SK-N-SH treated with all-trans-retinoic acid at 6 μM for 48 hours (cell line): ENCODE results near the gene CTDSP2.

ENCODE experiments used
- GLIS3 ChIP-seq: fragments of 250-450 bp; sonication (Bioruptor Pico); IDR thresholded peaks from 2 replicates; pipeline ENCODE4 v1.5.0; 2020; ENCODE audit warnings: mild to moderate bottlenecking, moderate library complexity
- PPARA ChIP-seq: fragments of 250-450 bp; sonication (Bioruptor Pico); IDR thresholded peaks from 2 replicates; pipeline ENCODE4 v1.5.0; 2020; ENCODE audit warnings: mild to moderate bottlenecking, borderline replicate concordance
- RARB ChIP-seq: fragments of 250-450 bp; sonication (Bioruptor Pico); IDR thresholded peaks from 2 replicates; pipeline ENCODE4 v1.8.0; 2021; ENCODE audit warnings: mild to moderate bottlenecking, moderate library complexity
- TCF4 ChIP-seq: fragments of 250-450 bp; sonication (Bioruptor Pico); IDR thresholded peaks from 2 replicates; pipeline ENCODE4 v1.8.0; 2021; ENCODE audit warnings: mild to moderate bottlenecking, moderate library complexity, borderline replicate concordance
- ZC3H10 ChIP-seq: fragments of 250-450 bp; sonication (Bioruptor Pico); IDR thresholded peaks from 2 replicates; pipeline ENCODE4 v1.5.1; 2021; ENCODE audit warnings: mild to moderate bottlenecking, moderate library complexity
- ZFP3 ChIP-seq: fragments of 250-450 bp; sonication (Bioruptor Pico); IDR thresholded peaks from 2 replicates; pipeline ENCODE4 v1.5.0; 2020; ENCODE audit warnings: mild to moderate bottlenecking, moderate library complexity
- ZFP30 ChIP-seq: fragments of 450-650 bp; formaldehyde crosslinking; IDR thresholded peaks from 2 replicates; pipeline ENCODE4 v1.5.0; 2022; ENCODE audit warnings: mild to moderate bottlenecking, moderate library complexity
- ZNF70 ChIP-seq: fragments of 450-650 bp; formaldehyde crosslinking; IDR thresholded peaks from 2 replicates; pipeline ENCODE4 v1.5.0; 2020; ENCODE audit warnings: mild to moderate bottlenecking, moderate library complexity
- TF ChIP-seq, protein P1 (sequence below): fragments of 250-450 bp; sonication (Bioruptor Pico); IDR thresholded peaks from 2 replicates; pipeline ENCODE4 v1.8.0; 2020; ENCODE audit warnings: mild to moderate bottlenecking, moderate library complexity, borderline replicate concordance
- TF ChIP-seq, protein P2 (sequence below): fragments of 250-450 bp; sonication (Bioruptor Pico); IDR thresholded peaks from 2 replicates; pipeline ENCODE4 v1.5.1; 2021; ENCODE audit warnings: mild to moderate bottlenecking, moderate library complexity
- TF ChIP-seq, protein P3 (sequence below): fragments of 250-450 bp; sonication (Bioruptor Pico); IDR thresholded peaks from 2 replicates; pipeline ENCODE4 v1.5.1; 2020; ENCODE audit warnings: low read depth, mild to moderate bottlenecking, moderate library complexity

DNA sequence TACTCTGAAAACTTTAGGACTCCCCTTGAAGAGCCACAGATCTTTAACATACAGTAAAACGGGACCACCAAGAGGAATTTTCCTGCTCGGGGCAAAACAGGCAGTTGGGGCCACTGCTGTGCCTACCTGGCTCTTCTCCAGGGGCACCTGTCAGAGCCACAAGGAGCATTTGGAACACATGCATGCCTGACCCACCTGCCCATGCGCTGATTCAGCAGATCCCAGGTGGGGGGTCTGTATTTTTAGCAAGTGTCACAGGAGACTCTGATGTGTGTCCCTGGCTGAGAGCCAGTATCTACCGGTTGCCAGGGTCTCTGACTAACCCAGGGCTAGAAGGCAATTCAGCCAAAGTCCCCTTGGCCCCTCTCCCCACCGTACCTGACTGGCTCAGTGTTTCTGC, 6.5 kb downstream of the CTDSP2 start:
- TF ChIP-seq ZNF70 (CRISPR knock-in tag) (no peak), ZFP3 (CRISPR knock-in tag) (no peak), RARB (CRISPR knock-in tag) (no peak), ZC3H10 (CRISPR knock-in tag) (no peak), PPARA (no peak), GLIS3 (no peak), ZFP30 (CRISPR knock-in tag) (no peak), TCF4 (no peak)
- TF ChIP-seq, protein P1, sequence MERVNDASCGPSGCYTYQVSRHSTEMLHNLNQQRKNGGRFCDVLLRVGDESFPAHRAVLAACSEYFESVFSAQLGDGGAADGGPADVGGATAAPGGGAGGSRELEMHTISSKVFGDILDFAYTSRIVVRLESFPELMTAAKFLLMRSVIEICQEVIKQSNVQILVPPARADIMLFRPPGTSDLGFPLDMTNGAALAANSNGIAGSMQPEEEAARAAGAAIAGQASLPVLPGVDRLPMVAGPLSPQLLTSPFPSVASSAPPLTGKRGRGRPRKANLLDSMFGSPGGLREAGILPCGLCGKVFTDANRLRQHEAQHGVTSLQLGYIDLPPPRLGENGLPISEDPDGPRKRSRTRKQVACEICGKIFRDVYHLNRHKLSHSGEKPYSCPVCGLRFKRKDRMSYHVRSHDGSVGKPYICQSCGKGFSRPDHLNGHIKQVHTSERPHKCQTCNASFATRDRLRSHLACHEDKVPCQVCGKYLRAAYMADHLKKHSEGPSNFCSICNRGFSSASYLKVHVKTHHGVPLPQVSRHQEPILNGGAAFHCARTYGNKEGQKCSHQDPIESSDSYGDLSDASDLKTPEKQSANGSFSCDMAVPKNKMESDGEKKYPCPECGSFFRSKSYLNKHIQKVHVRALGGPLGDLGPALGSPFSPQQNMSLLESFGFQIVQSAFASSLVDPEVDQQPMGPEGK (CRISPR knock-in tag): no peak
- TF ChIP-seq, protein P2, sequence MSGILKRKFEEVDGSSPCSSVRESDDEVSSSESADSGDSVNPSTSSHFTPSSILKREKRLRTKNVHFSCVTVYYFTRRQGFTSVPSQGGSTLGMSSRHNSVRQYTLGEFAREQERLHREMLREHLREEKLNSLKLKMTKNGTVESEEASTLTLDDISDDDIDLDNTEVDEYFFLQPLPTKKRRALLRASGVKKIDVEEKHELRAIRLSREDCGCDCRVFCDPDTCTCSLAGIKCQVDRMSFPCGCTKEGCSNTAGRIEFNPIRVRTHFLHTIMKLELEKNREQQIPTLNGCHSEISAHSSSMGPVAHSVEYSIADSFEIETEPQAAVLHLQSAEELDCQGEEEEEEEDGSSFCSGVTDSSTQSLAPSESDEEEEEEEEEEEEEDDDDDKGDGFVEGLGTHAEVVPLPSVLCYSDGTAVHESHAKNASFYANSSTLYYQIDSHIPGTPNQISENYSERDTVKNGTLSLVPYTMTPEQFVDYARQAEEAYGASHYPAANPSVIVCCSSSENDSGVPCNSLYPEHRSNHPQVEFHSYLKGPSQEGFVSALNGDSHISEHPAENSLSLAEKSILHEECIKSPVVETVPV (CRISPR knock-in tag): no peak
- TF ChIP-seq, protein P3, sequence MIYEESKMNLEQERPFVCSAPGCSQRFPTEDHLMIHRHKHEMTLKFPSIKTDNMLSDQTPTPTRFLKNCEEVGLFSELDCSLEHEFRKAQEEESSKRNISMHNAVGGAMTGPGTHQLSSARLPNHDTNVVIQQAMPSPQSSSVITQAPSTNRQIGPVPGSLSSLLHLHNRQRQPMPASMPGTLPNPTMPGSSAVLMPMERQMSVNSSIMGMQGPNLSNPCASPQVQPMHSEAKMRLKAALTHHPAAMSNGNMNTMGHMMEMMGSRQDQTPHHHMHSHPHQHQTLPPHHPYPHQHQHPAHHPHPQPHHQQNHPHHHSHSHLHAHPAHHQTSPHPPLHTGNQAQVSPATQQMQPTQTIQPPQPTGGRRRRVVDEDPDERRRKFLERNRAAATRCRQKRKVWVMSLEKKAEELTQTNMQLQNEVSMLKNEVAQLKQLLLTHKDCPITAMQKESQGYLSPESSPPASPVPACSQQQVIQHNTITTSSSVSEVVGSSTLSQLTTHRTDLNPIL (CRISPR knock-in tag): no peak
